AG04450 (cell line): ENCODE results near the gene NUP210. TPM values are rescaled to one million over a fixed set of nuclear protein-coding genes. Genes with fewer than 3 reads are reported as not detected.
A peak's percentile ranks its signal among the peaks of the same experiment; 100 is the strongest.

ENCODE experiments used
- CTCF ChIA-PET: fragments of 300-600, 350-600 bp; formaldehyde crosslinking; extraction: SDS; loops from one replicate; lab custom pipeline; 2022; ENCODE audit warnings: antibody characterized with exemption, inconsistent platforms; lab: Charles Lee
- POLR2A ChIA-PET: fragments of 350-600 bp; formaldehyde crosslinking; extraction: SDS; loops from one replicate; lab custom pipeline; 2021; ENCODE audit warnings: antibody characterized with exemption, inconsistent platforms; lab: Yijun Ruan, JAX
- DNase-seq: peaks from one replicate; pipeline ENCODE4 v3.0.0-alpha.2; 2011; ENCODE audit warnings: low read depth, low spot score
- H3K27ac ChIP-seq: one replicate; pipeline ENCODE4 v1.5.1; 2012; ENCODE audit warnings: low read depth, low read length, control low read depth
- H3K27me3 ChIP-seq: one replicate; pipeline ENCODE4 v1.6.0; 2012; ENCODE audit warnings: low read length; ENCODE audit not compliant: control insufficient read depth, insufficient read depth
- H3K4me3 ChIP-seq: 2 replicates; pipeline ENCODE4 v1.5.1; 2011; ENCODE audit warnings: mild to moderate bottlenecking, low read depth, low read length, control low read depth
- H3K9me3 ChIP-seq: 2 replicates; pipeline ENCODE4 v1.5.1; 2012; ENCODE audit warnings: low read length; ENCODE audit not compliant: control insufficient read depth, insufficient read depth
- CTCF ChIP-seq: IDR thresholded peaks from 2 replicates; pipeline ENCODE4 v1.5.1; 2011; ENCODE audit warnings: low read depth, low read length, control low read depth, inconsistent platforms
- polyA plus RNA-seq: library from polyadenylated mRNA; depleted of rRNA; stranded (reverse); fragments of >200 nt; gene quantifications from 2 replicates; pipeline ENCODE4 v1.2.3, GENCODE V29; 2011

The NUP210 gene
- polyA plus RNA-seq, 1 experiment: 0.05 TPM

DNA sequence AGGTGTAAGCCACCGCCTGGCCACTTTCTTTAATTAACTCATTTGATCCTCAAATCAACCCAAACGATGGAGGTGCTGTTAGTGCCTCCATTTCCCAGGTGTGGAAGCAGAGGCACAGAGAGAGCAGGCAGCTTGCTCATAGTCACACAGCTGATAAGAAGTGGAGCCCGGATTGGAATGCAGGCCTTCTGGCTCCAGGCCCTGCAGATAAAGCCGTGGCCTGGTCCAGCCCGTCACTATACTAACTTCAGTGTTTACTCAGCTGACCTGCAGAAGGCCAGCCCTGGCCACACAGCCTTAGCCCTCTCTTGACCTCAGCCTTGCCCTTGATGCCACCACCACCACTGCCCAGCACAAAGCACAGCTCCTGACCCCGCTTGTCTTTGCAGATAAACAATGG, 116.7 kb downstream of the NUP210 start:
- H3K9me3 ChIP-seq: no peaks in the 10 kb centered on the region
- ChIA-PET POLR2A (no interaction called here), CTCF (interaction anchor here (0.8 kb wide), 1 partner anchor 150 kb away, joined by 3 read pairs; no protein-coding TSS in a partner anchor)
- TF ChIP-seq CTCF: no peak
- H3K27ac ChIP-seq: no peak overlapping the region
- peaks cover 3% of the 10 kb centered on the region for H3K27me3 ChIP-seq
- DNase-seq: no peak
- no peak overlapping the region for H3K4me3 ChIP-seq

DNA sequence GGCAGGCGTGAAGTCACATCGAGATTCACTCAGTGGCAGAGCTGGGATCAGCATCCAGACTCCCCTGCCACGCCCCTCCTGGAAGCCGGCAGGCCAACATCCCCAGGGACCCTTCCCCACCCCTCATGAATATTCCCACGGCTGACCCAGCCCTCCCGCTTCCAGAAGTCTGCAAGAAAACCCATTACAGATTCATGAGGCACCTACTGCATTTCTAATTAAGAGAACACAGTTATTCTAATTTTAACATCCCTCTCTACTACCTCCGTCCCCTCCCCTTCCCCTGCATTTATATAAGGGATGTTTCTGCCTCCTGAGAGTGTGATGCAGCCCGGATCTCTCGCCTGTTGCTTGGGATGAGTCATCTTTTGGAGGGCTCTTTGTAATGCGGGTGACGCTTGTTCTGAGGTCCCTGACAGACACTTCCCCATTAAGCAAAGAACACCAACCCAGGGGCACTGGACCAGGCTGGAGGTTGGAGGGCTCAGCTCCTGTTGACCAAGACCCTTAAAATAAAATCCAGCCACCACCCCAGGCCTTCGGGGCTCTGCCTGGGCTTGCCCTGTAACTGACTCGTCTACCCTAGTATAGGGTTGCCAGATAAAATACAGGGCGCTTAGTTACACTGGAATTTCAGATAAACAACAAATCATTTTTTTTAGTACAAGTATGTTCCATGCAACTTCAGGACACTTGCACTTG, 118.7 kb downstream of the NUP210 start:
- no peak for TF ChIP-seq CTCF
- POLR2A ChIA-PET: no interaction called here
- Histone ChIP-seq H3K9me3 (no peaks in the 10 kb centered on the region), H3K4me3 (no peak overlapping the region), H3K27me3 (peaks cover 6% of the 10 kb centered on the region), H3K27ac (peak overlapping the region; percentile 11)
- CTCF ChIA-PET: no interaction called here
- DNase-seq: peak; percentile 30

GRCh38 chr3:13300546-13301285, 119.4 kb downstream of the NUP210 start:
- ChIA-PET POLR2A (no interaction called here), CTCF (interaction anchor here (0.6 kb wide), 1 partner anchor 152 kb away, joined by 3 read pairs; no protein-coding TSS in a partner anchor)
- TF ChIP-seq CTCF: no peak
- no peak for DNase-seq
- H3K9me3 ChIP-seq: no peaks in the 10 kb centered on the region
- H3K4me3 ChIP-seq: no peak overlapping the region
- no peak overlapping the region for H3K27ac ChIP-seq
- H3K27me3 ChIP-seq: peaks cover 6% of the 10 kb centered on the region

GRCh38 chr3:13299531-13300155, 120.5 kb downstream of the NUP210 start:
- POLR2A ChIA-PET: no interaction called here

More at GRCh38 chr3:13299531-13300155, 120.5 kb downstream of the NUP210 start:
- Histone ChIP-seq H3K9me3 (no peaks in the 10 kb centered on the region), H3K4me3 (no peak overlapping the region), H3K27ac (no peak overlapping the region), H3K27me3 (peaks cover 6% of the 10 kb centered on the region)
- TF ChIP-seq CTCF: no peak
- CTCF ChIA-PET: no interaction called here
- DNase-seq: no peak
